Frontal cortex (tissue), 4 donors: ENCODE measurements around the gene SPACA4. TPM values are rescaled to one million over a fixed set of nuclear protein-coding genes. Genes with fewer than 3 reads are reported as not detected.
"Not testable (repeated sequence)": the region's sequence is repeated elsewhere in the genome, so short reads cannot be mapped to it uniquely, and the experiment has no call there.

Experiments
- DNase-seq, 2 donors: peaks; one replicate each; pipeline ENCODE4 v3.0.0; 2012; ENCODE audit warnings: low spot score in 2 of 2
- FAIRE-seq: peaks from 2 replicates; lab custom pipeline; 2012; peaks lifted over from hg19 to GRCh38; lab: Jason Lieb, UNC
- total RNA-seq: library from RNA; depleted of rRNA; stranded (reverse); fragments of >200 nt; gene quantifications from one replicate; pipeline ENCODE4 v1.2.3, GENCODE V29; 2014
- donor health status: control.
- donor health status: control.
- donor health status: control.

The SPACA4 gene
- not detected for total RNA-seq

DNA sequence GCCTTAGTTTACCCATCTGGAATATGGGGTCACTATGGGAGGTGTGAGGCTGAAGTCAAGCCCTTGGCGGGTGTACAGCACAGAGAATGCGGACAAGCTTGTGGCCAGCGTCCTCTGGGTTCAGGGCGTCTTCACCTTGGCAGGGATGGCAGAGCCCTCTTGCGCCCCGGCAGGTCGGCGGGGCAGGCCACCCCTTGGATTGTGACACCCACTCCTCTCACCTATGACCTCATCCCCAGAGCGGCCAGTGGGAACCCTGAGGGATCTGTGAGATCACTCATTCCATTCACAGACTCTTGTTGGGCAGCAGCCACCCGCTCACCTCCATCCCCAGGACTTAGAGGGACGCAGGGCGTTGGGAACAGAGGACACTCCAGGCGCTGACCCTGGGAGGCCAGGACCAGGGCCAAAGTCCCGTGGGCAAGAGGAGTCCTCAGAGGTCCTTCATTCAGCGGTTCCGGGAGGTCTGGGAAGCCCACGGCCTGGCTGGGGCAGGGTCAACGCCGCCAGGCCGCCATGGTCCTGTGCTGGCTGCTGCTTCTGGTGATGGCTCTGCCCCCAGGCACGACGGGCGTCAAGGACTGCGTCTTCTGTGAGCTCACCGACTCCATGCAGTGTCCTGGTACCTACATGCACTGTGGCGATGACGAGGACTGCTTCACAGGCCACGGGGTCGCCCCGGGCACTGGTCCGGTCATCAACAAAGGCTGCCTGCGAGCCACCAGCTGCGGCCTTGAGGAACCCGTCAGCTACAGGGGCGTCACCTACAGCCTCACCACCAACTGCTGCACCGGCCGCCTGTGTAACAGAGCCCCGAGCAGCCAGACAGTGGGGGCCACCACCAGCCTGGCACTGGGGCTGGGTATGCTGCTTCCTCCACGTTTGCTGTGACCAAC is at the start of gene SPACA4:
SPACA4 (plus strand) TSS at position 280 of the 896 bp plus-strand sequence; CDS start at position 517, 237 bp downstream.
- no peak for DNase-seq
- FAIRE-seq = no peak

DNA sequence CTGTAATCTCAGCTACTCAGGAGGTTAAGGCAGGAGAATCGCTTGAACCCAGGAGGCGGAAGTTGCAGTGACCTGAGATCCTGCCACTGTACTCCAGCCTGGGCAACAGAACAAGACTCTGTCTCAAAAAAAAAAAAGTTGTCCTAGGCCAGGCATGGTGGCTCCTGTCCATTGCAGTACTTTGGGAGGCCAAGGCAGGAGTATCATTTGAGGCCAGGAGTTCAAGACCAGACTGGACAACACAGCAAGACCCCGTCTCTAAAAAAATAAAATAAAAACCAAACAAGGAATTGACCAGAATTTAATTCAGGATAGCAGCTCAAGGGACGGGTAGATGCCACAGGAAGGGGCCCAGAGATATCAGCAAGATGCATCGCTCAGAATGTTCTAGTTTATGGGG is 49.7 kb upstream of the SPACA4 start:
- DNase-seq = no peak
- FAIRE-seq = no peak

DNA sequence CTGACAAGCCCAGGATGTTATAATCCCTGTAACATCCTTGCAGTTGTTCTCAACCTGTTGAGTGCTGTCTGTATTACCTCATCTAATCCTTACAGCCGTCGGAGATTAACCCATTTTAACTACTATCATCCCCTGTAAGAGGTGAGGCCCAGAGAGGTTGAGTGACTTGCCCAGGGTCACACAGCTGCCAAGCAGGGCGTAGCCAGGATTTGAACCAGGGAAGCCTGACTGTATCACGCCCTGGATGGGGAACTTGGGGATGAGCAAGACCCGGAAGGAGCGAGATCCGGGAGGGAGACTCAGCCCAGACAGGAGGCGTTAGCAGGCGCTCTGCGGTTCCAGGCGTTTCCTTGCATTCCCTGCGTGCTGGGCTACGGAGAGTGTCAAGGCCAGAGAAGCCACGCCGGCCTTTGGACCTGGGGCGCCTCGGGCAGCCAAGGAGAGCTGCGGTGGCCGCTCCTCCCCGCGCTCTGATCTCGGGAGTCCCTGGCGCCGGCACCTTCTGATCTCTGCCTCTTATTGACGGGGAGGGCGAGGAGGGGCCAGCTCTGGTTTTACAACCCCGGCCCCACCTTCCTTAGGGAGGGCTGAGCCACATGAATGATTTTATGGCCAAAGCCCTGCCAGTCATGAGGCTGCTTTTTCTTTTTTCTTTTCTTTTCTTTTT is 48.4 kb upstream of the SPACA4 start:
- FAIRE-seq = no peak
- DNase-seq = no peak

- no peak for FAIRE-seq
- no peak for DNase-seq
Measured at GRCh38 chr19:48560095-48560530, 46.4 kb upstream of the SPACA4 start.

DNA sequence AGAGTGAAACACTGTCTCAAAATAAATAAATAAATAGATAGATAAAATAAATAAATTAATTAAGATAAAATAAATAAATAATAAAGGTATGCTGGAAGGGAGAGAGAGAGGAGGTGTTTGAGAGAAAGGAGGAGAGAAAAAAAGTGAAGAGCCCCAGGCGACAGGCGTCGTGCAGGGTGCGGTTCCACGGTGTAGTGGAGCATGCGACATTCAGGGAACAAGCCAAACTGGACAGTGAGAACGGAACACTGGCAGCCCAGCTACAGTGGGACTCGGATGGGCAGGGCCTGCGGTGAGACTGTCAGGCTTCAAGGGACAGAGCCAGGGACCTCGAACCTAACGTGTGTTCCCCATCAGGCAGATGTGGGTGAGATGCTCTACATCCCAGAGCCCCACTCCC is 45.1 kb upstream of the SPACA4 start:
- DNase-seq = no peak
- FAIRE-seq = no peak

GRCh38 chr19:48565090-48565489 is 41.5 kb upstream of the SPACA4 start:
- DNase-seq (no peak), FAIRE-seq (no peak)

DNA sequence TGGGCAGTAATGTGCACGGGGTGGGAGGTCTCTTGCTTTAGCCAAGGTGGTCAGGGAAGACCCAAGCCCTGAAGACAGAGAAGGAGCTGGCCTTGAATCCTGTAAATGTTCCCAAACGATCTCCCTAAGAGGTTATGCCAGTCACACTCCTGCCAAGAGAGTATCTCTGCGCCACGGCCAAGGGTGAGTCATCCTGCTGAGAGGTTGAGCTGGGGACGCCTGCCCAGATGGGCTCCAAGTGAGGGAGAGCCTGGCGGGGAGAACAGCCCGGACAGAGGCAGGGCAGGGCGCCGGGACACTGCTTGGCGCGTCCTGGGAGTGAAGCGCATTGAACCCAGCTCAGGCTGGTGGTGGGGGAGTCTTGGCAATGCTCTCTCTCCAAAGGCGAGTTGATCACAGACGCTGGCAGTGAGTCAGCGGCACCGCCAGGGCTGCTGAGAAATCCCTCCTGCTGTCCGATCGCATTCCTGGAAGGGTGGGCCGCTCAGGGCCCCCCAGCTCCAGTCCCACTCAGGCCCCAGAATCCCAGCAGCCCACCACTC is 38.1 kb upstream of the SPACA4 start:
- DNase-seq = peak in 1 of 2 donors; percentile 73
- no peak for FAIRE-seq

GRCh38 chr19:48569814-48570213 is 36.7 kb upstream of the SPACA4 start:
- DNase-seq (no peak), FAIRE-seq (no peak)

DNA sequence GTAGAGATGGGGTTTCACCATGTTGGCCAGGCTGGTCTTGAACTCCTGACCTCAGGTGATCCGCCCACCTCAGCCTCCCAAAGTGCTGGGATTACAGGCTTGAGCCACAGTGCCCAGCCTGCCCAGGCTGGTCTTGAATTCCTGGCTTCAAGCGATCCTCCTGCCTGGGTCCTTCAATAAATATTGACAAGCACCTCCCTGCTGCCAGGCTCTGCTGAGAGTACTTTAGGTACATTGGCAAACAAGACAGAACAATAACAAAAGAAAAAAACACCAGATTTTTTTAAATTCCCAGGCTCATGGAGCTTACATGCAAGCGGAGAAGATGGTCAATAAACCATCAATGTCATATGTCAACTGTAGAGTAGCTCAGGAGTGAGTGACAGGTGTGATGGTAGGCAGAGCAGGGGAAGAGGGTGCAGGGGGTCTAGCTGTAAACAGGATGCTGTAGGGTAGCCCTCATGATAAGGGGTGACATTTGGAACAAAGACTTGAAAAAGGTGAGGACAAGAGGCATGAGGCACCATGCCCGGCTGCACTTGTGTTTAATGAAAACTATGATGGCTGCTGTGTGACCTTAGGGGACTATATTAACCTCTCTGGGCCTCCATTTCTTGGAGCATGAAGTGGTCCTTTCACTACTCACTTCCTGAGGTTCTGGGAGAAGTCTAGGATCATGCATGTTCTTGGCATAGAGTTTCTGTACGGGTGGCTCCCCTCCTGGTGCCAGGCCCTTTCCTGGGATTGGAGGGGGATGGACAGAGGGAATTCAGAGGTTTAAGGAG is 35.0 kb upstream of the SPACA4 start:
- DNase-seq (no peak), FAIRE-seq (no peak)

DNA sequence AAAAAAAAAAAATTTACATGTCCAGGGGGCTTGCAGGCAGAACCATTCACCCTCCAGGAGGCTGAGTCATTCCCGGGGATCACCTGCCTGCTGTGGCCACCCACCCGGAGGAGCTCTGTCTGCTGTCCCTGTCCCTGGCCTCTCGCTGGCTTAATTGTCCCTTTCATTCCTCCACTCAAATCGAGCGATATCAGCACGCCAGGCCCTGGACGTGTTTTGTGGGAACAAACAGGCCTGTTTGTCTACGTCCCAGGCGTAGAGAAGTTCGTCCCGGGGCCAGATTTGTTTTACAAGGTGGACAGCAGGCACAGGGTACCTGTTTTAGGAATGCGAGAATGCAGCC is 33.4 kb upstream of the SPACA4 start:
- DNase-seq (no peak), FAIRE-seq (no peak)

DNA sequence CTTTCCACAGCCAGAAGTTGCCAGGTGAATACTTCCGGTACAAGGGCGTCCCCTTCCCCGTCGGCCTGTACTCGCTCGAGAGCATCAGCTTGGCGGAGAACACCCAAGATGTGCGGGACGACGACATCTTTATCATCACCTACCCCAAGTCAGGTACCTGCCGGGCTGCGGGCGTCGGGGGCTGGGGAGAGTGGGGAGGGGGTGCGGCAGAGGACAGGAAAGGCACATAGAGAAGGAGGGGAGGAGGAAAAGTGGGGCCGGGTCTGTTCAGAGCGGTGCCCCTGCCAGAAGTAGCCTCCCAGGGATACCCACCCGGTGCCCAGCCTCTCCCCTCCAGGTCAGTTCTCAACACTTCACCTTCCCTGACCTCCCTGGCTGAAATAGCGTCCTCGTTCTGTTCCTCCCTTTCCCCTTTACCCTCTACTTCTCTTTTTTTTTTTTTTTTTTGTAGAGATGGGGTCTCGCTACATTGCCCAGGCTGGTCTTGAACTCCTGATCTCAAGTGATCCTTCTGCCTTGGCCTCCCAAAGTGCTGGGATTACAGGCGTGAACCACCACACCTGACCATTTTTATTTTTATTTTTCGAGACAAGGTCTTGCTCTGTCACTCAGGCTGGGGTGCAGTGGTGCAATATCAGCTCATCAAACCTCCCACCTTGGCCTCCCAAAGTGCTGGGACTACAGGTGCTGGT is 30.5 kb upstream of the SPACA4 start:
- FAIRE-seq (no peak), DNase-seq (no peak)

DNA sequence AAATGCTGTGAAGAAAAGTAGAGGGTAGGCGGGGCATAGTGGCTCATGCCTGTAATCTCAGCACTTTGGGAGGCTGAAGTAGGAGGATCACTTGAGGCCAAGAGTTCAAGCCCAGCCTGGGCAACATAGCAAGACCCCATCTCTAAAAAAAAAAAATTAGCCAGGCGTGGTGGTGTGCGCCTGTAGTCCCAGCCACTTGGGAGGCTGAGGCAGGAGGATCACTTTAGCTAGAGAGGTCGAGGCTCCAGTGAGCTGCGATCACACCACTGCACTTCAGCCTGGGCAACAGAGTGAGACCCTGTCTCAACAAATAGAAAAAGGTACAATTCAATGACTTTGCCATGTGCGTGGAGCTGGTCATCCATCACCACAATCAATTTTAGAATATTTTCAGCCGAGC is 28.6 kb upstream of the SPACA4 start:
- not testable (repeated sequence) for DNase-seq, FAIRE-seq

- DNase-seq (no peak), FAIRE-seq (no peak)
Measured at GRCh38 chr19:48578891-48579290, 27.7 kb upstream of the SPACA4 start.

- DNase-seq (no peak), FAIRE-seq (no peak)
Measured at GRCh38 chr19:48582168-48582567, 24.4 kb upstream of the SPACA4 start.

GRCh38 chr19:48587387-48587786 is 19.2 kb upstream of the SPACA4 start:
- no peak for FAIRE-seq
- DNase-seq = no peak

- no peak for FAIRE-seq
- DNase-seq = peak in 1 of 2 donors; percentile 85
Measured at GRCh38 chr19:48588670-48589401, 17.7 kb upstream of the SPACA4 start.

DNA sequence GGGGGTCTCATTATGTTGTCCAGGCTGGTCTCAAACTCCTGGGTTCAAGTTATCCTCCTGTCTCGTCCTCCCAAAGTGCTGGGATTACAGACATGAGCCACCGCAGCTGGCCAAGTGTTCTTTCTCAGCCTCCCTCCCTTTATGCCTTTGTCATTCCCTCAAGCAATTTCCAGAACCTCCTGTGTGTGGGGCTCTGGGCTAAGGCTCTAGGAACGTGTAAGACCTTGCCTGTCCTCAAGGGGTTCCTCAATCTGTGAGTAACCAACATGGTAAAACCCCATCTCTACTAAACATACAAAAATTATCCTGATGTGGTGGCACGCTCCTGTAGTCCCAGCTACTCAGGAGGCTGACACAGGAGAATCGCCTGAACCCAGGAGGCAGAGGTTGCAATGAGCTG is 15.5 kb upstream of the SPACA4 start:
- no peak for DNase-seq
- no peak for FAIRE-seq

DNA sequence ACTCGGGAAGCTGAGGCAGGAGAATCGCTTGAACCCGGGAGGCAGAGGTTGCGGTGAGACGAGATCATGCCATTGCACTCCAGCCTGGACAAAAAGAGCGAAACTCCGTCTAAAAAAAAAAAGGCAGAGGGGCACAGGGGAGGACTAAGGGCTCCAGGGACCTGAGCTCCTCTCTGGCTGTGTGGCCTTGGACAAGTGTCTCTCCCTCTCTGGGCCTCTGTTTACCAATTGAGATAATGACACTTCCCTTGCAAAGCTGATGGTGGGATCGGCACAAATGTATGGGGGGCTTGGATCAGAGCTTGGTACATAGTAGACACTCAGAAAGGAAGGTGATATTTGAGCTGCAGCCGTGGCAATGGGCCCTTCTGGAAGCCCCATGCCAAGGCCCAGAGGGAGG is 11.4 kb upstream of the SPACA4 start:
- FAIRE-seq (no peak), DNase-seq (no peak)

DNA sequence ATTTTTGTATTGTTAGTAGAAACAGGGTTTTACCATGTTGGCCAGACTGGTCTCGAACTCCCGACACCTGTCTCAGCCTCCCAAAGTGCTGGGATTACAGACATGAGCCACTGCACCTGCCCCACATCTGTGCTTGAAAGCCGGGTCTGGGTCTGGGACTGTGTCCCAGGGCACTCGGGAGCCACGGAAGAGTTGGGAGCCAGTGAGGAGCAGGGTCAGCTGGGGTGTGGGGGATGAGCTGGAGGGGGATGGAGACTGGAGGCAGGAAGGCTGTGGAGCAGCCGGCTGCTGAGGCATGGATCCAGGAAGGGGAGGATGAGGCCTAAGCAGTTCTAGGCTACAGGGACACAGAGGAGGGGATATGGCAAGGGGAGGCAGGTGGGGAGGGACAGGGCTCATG is 10.7 kb upstream of the SPACA4 start:
- DNase-seq (no peak), FAIRE-seq (no peak)
